ENCODE results near the gene PPP3CA. TPM values are rescaled to one million over a fixed set of nuclear protein-coding genes. Genes with fewer than 3 reads are reported as not detected.
"Not testable (repeated sequence)": the region's sequence is repeated elsewhere in the genome, so short reads cannot be mapped to it uniquely, and the experiment has no call there.

The PPP3CA gene
- total RNA-seq, 1 donor from 2014 or later: 29.9 TPM

- Mint-ChIP-seq H3K4me1 (ENCODE audit: low read depth, unreplicated experiment) (no peaks in the 10 kb centered on the region), H3K4me3 (ENCODE audit: unreplicated experiment) (no peak overlapping the region), H3K9me3 (ENCODE audit: unreplicated experiment) (peaks cover 2% of the 10 kb centered on the region), H3K36me3 (ENCODE audit: unreplicated experiment) (no peaks in the 10 kb centered on the region), H3K27ac (ENCODE audit: unreplicated experiment) (no peak overlapping the region), H3K27me3 (ENCODE audit: unreplicated experiment) (no peaks in the 10 kb centered on the region)
- DNase-seq: no peak
- TF ChIP-seq CTCF (IDR thresholded peaks at IDR 0.05; ENCODE audit: partially characterized antibody, unreplicated experiment): no peak
These were observed 248.5 kb downstream of the PPP3CA start for GRCh38 chr4:101098666-101099400.

DNA sequence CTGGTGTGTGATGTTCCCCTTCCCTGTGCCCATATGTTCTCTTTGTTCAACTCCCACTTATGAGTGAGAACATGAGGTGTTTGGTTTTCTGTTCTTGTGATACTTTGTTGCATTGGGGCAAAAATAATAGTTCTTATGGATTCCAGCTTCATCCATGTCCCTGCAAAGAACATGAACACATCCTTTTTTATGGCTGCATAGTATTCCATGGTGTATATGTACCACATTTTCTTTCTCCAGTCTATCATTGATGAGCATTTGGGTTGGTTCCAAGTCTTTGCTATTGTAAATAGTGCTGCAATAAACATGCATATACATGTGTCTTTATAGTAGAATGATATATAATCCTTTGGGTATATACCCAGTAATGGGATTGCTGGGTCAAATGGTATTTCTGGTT is 254.7 kb downstream of the PPP3CA start:
- not testable (repeated sequence) for H3K27me3 Mint-ChIP-seq (ENCODE audit: unreplicated experiment); H3K9me3 Mint-ChIP-seq (ENCODE audit: unreplicated experiment); H3K4me1 Mint-ChIP-seq (ENCODE audit: low read depth, unreplicated experiment); H3K4me3 Mint-ChIP-seq (ENCODE audit: unreplicated experiment); DNase-seq; H3K36me3 Mint-ChIP-seq (ENCODE audit: unreplicated experiment); H3K27ac Mint-ChIP-seq (ENCODE audit: unreplicated experiment)

GRCh38 chr4:101089168-101089567 is 258.2 kb downstream of the PPP3CA start:
- Mint-ChIP-seq H3K4me3 (ENCODE audit: unreplicated experiment) (no peak overlapping the region), H3K4me1 (ENCODE audit: low read depth, unreplicated experiment) (peaks cover 5% of the 10 kb centered on the region), H3K27ac (ENCODE audit: unreplicated experiment) (no peak overlapping the region), H3K36me3 (ENCODE audit: unreplicated experiment) (no peaks in the 10 kb centered on the region), H3K27me3 (ENCODE audit: unreplicated experiment) (no peaks in the 10 kb centered on the region), H3K9me3 (ENCODE audit: unreplicated experiment) (no peaks in the 10 kb centered on the region)
- TF ChIP-seq CTCF (IDR thresholded peaks at IDR 0.05; ENCODE audit: partially characterized antibody, unreplicated experiment): no peak
- no peak for DNase-seq

GRCh38 chr4:101086801-101087586 is 260.3 kb downstream of the PPP3CA start:
- no peak for TF ChIP-seq CTCF (IDR thresholded peaks at IDR 0.05; ENCODE audit: partially characterized antibody, unreplicated experiment)
- H3K9me3 Mint-ChIP-seq (ENCODE audit: unreplicated experiment): no peaks in the 10 kb centered on the region
- peaks cover 5% of the 10 kb centered on the region for H3K4me1 Mint-ChIP-seq (ENCODE audit: low read depth, unreplicated experiment)
- no peaks in the 10 kb centered on the region for H3K36me3 Mint-ChIP-seq (ENCODE audit: unreplicated experiment)
- no peak overlapping the region for H3K27ac Mint-ChIP-seq (ENCODE audit: unreplicated experiment)
- no peaks in the 10 kb centered on the region for H3K27me3 Mint-ChIP-seq (ENCODE audit: unreplicated experiment)
- DNase-seq: no peak
- H3K4me3 Mint-ChIP-seq (ENCODE audit: unreplicated experiment): no peak overlapping the region

DNA sequence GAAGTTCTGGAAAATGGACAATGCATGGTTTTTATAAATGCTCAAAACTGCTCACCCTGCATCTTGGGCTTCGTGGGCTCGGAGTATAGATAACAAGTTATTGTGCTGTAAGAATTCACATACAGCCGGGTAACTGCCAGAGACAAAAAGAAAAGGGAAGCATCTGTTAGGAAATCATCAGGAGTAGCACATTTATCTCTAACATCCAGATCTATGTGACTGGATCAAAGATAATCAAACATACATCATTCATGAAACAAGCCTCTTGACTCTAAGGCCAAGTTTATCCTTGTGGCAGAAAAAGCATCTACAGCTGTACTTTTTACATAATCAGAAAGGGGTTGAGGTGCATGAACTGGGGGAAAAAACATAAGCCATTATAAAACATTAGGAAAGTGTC is 264.2 kb downstream of the PPP3CA start:
- Mint-ChIP-seq H3K9me3 (ENCODE audit: unreplicated experiment) (no peaks in the 10 kb centered on the region), H3K27ac (ENCODE audit: unreplicated experiment) (no peak overlapping the region), H3K4me1 (ENCODE audit: low read depth, unreplicated experiment) (peaks cover 5% of the 10 kb centered on the region), H3K4me3 (ENCODE audit: unreplicated experiment) (no peak overlapping the region), H3K36me3 (ENCODE audit: unreplicated experiment) (no peaks in the 10 kb centered on the region), H3K27me3 (ENCODE audit: unreplicated experiment) (no peaks in the 10 kb centered on the region)
- DNase-seq: no peak
- TF ChIP-seq CTCF (IDR thresholded peaks at IDR 0.05; ENCODE audit: partially characterized antibody, unreplicated experiment): no peak

Measured in glutamatergic neuron (in vitro differentiated cells).